ENCODE measurements around the gene TRIM7. TPM values are rescaled to one million over a fixed set of nuclear protein-coding genes. Genes with fewer than 3 reads are reported as not detected.

TRIM7 gene
- polyA plus RNA-seq (21.7 to 27.6 TPM (median 22.4 TPM) in 3 replicates), polyA minus RNA-seq (7.2 to 10.6 TPM (median 8.1 TPM) in 3 replicates)
- polyA plus RNA-seq (2011; ENCODE audit: low read depth): 8.8 TPM
- polyA plus RNA-seq (2011; cell fraction: cytosol; rRNA removed): 20.1 and 22.0 TPM in 2 replicates
- 28.5 and 29.7 TPM in 2 replicates for polyA plus RNA-seq (2011; cell fraction: nucleus; rRNA removed)
- polyA plus RNA-seq (2012; ENCODE audit: low replicate concordance): 16.7 and 25.6 TPM in 2 replicates
- polyA minus RNA-seq (2011; cell fraction: cytosol; rRNA and poly(A)+ RNA removed): 15.7 TPM
- 7.7 and 9.9 TPM in 2 replicates for polyA minus RNA-seq (2011; cell fraction: nucleus; rRNA and poly(A)+ RNA removed)

DNA sequence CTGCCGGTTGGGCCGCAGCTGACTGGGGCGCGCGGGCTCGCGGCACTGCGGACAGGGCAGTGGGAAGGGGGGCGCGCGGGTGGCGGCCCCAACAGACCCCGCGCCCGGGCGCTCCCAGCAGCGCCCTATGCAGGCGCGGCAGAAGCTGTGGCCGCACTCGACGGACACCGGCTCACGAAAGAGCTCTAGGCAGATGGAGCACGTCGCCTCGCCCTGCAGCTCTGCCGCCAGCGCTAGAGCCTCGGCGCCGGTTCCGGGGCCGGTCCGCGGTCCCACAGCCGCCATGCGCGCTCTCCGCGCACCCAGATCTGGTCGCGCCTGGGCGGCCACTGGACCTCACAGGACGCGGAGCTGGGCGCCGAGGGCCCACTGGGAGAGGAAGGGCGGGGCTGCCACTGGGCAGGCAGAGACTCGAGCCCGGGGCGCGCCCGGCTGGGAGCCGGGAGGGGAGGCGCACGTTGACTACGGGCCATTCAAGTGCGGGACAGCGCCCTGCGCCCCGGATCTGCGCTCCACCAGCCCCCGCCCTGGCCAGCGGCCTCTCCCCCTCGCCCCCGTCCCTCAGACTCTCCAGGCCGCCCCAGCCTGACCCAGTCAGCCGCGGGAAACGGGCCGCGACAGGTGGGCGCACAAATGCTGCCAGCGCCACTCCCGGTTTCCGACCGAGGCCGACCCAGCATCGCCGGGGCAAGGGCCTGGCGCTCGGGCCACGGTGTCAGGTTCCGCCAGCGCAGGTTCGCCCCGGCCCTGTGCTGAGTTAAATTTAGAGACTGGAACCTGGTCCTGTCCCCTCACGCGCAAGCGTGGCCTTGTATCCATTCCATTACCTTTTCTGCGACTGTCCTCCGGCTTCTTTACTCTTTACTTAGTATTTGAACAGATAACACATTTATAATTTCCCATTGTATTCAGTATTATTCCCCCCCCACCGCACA is at the start of gene TRIM7:
Gene TRIM7 (minus strand): TSS at position 371 of the 935 bp plus-strand sequence. CDS start 86 bp downstream, at position 285.
- DNase-seq (ENCODE audit: low read depth, low spot score) (no peak), FAIRE-seq (no peak)
- peak within 1 kb of the TSS; percentile 71 to 87 (median 85) for H3K4me3 ChIP-seq (ENCODE audit: control insufficient read depth in 2 of 3, extremely low read depth in 1 of 3, insufficient read depth in 2 of 3, low read depth in 1 of 3, low read length in 3 of 3)
- no peaks in the 10 kb centered on the region for H4K20me1 ChIP-seq (ENCODE audit: control insufficient read depth, extremely low read depth, insufficient read depth, low read length)
- TF ChIP-seq, protein P1, sequence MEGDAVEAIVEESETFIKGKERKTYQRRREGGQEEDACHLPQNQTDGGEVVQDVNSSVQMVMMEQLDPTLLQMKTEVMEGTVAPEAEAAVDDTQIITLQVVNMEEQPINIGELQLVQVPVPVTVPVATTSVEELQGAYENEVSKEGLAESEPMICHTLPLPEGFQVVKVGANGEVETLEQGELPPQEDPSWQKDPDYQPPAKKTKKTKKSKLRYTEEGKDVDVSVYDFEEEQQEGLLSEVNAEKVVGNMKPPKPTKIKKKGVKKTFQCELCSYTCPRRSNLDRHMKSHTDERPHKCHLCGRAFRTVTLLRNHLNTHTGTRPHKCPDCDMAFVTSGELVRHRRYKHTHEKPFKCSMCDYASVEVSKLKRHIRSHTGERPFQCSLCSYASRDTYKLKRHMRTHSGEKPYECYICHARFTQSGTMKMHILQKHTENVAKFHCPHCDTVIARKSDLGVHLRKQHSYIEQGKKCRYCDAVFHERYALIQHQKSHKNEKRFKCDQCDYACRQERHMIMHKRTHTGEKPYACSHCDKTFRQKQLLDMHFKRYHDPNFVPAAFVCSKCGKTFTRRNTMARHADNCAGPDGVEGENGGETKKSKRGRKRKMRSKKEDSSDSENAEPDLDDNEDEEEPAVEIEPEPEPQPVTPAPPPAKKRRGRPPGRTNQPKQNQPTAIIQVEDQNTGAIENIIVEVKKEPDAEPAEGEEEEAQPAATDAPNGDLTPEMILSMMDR (optimal IDR thresholded peaks at IDR 0.05 in 1 of 3, IDR thresholded peaks at IDR 0.05 in 1 of 3, conservative IDR thresholded peaks at IDR 0.05 in 1 of 3; ENCODE audit: extremely low read depth in 1 of 3, insufficient read depth in 2 of 3, low read length in 3 of 3): no peak
- TF ChIP-seq EZH2 (IDR thresholded peaks at IDR 0.05; ENCODE audit: low read length): no peak
- no peaks in the 10 kb centered on the region for H3K9me1 ChIP-seq (ENCODE audit: control insufficient read depth, extremely low read depth, insufficient read depth, low read length)
- H2AFZ ChIP-seq (ENCODE audit: control insufficient read depth, low read length): peak within 1 kb of the TSS; percentile 70
- H3K9me3 ChIP-seq (ENCODE audit: control insufficient read depth, low read depth, low read length): no peaks in the 10 kb centered on the region
- H3K36me3 ChIP-seq (ENCODE audit: control insufficient read depth in 2 of 2, extremely low read depth in 1 of 2, insufficient read depth in 2 of 2, low read length in 2 of 2): peaks cover 2 to 8% of the 10 kb centered on the region in 2 experiments
- H3K79me2 ChIP-seq (ENCODE audit: control insufficient read depth, insufficient read depth, low read length): peaks cover 4% of the 10 kb centered on the region
- peak within 1 kb of the TSS; percentile 31 for H3K27ac ChIP-seq (ENCODE audit: control insufficient read depth, insufficient read depth, low read length)
- no peaks in the 10 kb centered on the region for H3K27me3 ChIP-seq (ENCODE audit: control insufficient read depth, extremely low read depth, insufficient read depth, low read length)
- dilution Hi-C loops (cut with MboI; ENCODE audit: extremely low pct_ligation_motif_present, low sequenced_read_pairs): no loop called here
- peak within 1 kb of the TSS; percentile 83 for H3K4me2 ChIP-seq (ENCODE audit: control insufficient read depth, extremely low read depth, insufficient read depth, low read depth, low read length)
- peaks cover 19% of the 10 kb centered on the region for H3K4me1 ChIP-seq (ENCODE audit: control insufficient read depth, extremely low read depth, insufficient read depth, low read length)
- peak within 1 kb of the TSS; percentile 63 for H3K9ac ChIP-seq (ENCODE audit: control insufficient read depth, extremely low read depth, insufficient read depth, low read length)

DNA sequence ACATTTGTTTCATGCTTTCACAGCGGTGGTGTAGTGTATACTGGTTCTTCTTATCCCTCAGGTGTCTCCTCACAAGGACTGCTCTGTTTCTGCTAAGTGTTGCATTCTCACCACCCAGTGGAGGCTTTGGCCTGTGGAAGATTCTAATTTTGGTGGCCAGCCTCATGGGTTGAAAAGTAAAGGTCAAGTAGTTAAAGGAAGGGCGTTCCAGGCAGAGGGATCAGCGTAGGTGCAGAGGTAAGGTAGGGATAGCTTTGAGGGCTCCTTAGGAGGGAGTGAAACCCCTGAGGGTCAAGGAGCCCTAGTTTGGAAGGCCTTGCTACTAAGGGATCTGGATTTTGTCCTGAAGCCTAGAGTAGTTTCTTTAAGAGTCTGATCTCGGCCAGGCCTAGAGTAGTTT is 43.3 kb upstream of the TRIM7 start:
- Histone ChIP-seq H3K79me2 (ENCODE audit: control insufficient read depth, insufficient read depth, low read length) (peaks cover 73% of the 10 kb centered on the region), H3K27me3 (ENCODE audit: control insufficient read depth, extremely low read depth, insufficient read depth, low read length) (no peaks in the 10 kb centered on the region), H3K4me1 (ENCODE audit: control insufficient read depth, extremely low read depth, insufficient read depth, low read length) (peaks cover 34% of the 10 kb centered on the region), H4K20me1 (ENCODE audit: control insufficient read depth, extremely low read depth, insufficient read depth, low read length) (peaks cover 1% of the 10 kb centered on the region), H3K4me3 (ENCODE audit: control insufficient read depth in 2 of 3, extremely low read depth in 1 of 3, insufficient read depth in 2 of 3, low read depth in 1 of 3, low read length in 3 of 3) (peak overlapping the region; percentile 62 to 93 (median 89)), H3K9ac (ENCODE audit: control insufficient read depth, extremely low read depth, insufficient read depth, low read length) (peak overlapping the region; percentile 59), H3K9me1 (ENCODE audit: control insufficient read depth, extremely low read depth, insufficient read depth, low read length) (no peaks in the 10 kb centered on the region), H3K4me2 (ENCODE audit: control insufficient read depth, extremely low read depth, insufficient read depth, low read depth, low read length) (peak overlapping the region; percentile 86), H3K27ac (ENCODE audit: control insufficient read depth, insufficient read depth, low read length) (no peak overlapping the region), H3K36me3 (ENCODE audit: control insufficient read depth in 2 of 2, extremely low read depth in 1 of 2, insufficient read depth in 2 of 2, low read length in 2 of 2) (peaks cover 2 to 21% of the 10 kb centered on the region in 2 experiments), H2AFZ (ENCODE audit: control insufficient read depth, low read length) (no peak overlapping the region), H3K9me3 (ENCODE audit: control insufficient read depth, low read depth, low read length) (no peaks in the 10 kb centered on the region)
- FAIRE-seq (no peak), DNase-seq (ENCODE audit: low read depth, low spot score) (no peak)
- TF ChIP-seq, protein P1 (optimal IDR thresholded peaks at IDR 0.05 in 1 of 3, IDR thresholded peaks at IDR 0.05 in 1 of 3, conservative IDR thresholded peaks at IDR 0.05 in 1 of 3; ENCODE audit: extremely low read depth in 1 of 3, insufficient read depth in 2 of 3, low read length in 3 of 3): no peak
- no peak for TF ChIP-seq EZH2 (IDR thresholded peaks at IDR 0.05; ENCODE audit: low read length)
- dilution Hi-C loops (cut with MboI; ENCODE audit: extremely low pct_ligation_motif_present, low sequenced_read_pairs): no loop called here

Measured in keratinocyte (primary cell).